ENCODE data around the gene SUN1. TPM values are rescaled to one million over a fixed set of nuclear protein-coding genes. Genes with fewer than 3 reads are reported as not detected.
"Not testable (repeated sequence)": the region's sequence is repeated elsewhere in the genome, so short reads cannot be mapped to it uniquely, and the experiment has no call there.

The SUN1 gene
- total RNA-seq, 2 experiments from 2014 or later = 83.4 to 105 TPM

- DNase-seq (ENCODE audit: low spot score) = no peak
- POLR2A ChIA-PET = no interaction called here
- Histone ChIP-seq H3K79me2 (ENCODE audit: insufficient read depth, low read depth, low read length) (no peaks in the 10 kb centered on the region), H3K4me3 (ENCODE audit: low read depth, low read length, poor library complexity, severe bottlenecking) (no peak overlapping the region), H4K20me1 (ENCODE audit: insufficient read depth, low read length) (no peaks in the 10 kb centered on the region), H3K36me3 (ENCODE audit: insufficient read depth, low read length) (no peaks in the 10 kb centered on the region; the same call in 1 of the 2 replicates), H3K27ac (ENCODE audit: low read depth, low read length, poor library complexity, severe bottlenecking) (no peak overlapping the region), H2AFZ (ENCODE audit: low read length) (no peak overlapping the region), H3K4me2 (ENCODE audit: low read length) (no peak overlapping the region), H3K4me1 (ENCODE audit: insufficient read depth, low read length, poor library complexity, severe bottlenecking) (no peaks in the 10 kb centered on the region), H3K9me3 (ENCODE audit: low read length) (no peaks in the 10 kb centered on the region), H3K9me2 (ENCODE audit: insufficient read depth, low read length) (no peaks in the 10 kb centered on the region)
- CTCF ChIA-PET (ENCODE audit: unreplicated experiment) = no interaction called here
- TF ChIP-seq CTCF (conservative IDR thresholded peaks at IDR 0.05; ENCODE audit: low read length) (no peak), EZH2phosphoT487 (IDR thresholded peaks at IDR 0.05; ENCODE audit: borderline replicate concordance, low read depth, low read length) (no peak)
- intact Hi-C loops (cut with micrococcal nuclease; ENCODE audit: unreplicated experiment) = no loop called here
- no TSS peak for BruUV-seq (replicated peaks)
Observed at GRCh38 chr7:802500-803242, 29.6 kb upstream of the SUN1 start.

GRCh38 chr7:803243-803635 is 29.0 kb upstream of the SUN1 start:
- H3K4me2 ChIP-seq (ENCODE audit: low read length) = no peak overlapping the region
- H3K27ac ChIP-seq (ENCODE audit: low read depth, low read length, poor library complexity, severe bottlenecking) = no peak overlapping the region
- H3K9me2 ChIP-seq (ENCODE audit: insufficient read depth, low read length) = no peaks in the 10 kb centered on the region
- BruUV-seq (replicated peaks) = no TSS peak
- no peaks in the 10 kb centered on the region for H3K4me1 ChIP-seq (ENCODE audit: insufficient read depth, low read length, poor library complexity, severe bottlenecking)
- no peak overlapping the region for H2AFZ ChIP-seq (ENCODE audit: low read length)
- DNase-seq (ENCODE audit: low spot score) = no peak
- ChIA-PET CTCF (ENCODE audit: unreplicated experiment) (no interaction called here), POLR2A (no interaction called here)
- H3K36me3 ChIP-seq (ENCODE audit: insufficient read depth, low read length) = no peaks in the 10 kb centered on the region; the same call in 1 of the 2 replicates
- H3K79me2 ChIP-seq (ENCODE audit: insufficient read depth, low read depth, low read length) = no peaks in the 10 kb centered on the region
- H4K20me1 ChIP-seq (ENCODE audit: insufficient read depth, low read length) = no peaks in the 10 kb centered on the region
- H3K9me3 ChIP-seq (ENCODE audit: low read length) = no peaks in the 10 kb centered on the region
- H3K4me3 ChIP-seq (ENCODE audit: low read depth, low read length, poor library complexity, severe bottlenecking) = no peak overlapping the region
- TF ChIP-seq CTCF (conservative IDR thresholded peaks at IDR 0.05; ENCODE audit: low read length) = no peak
- TF ChIP-seq EZH2phosphoT487 (IDR thresholded peaks at IDR 0.05; ENCODE audit: borderline replicate concordance, low read depth, low read length) = no peak
- intact Hi-C loops (cut with micrococcal nuclease; ENCODE audit: unreplicated experiment) = no loop called here

GRCh38 chr7:803796-804195 is 28.5 kb upstream of the SUN1 start:
- BruUV-seq (replicated peaks); H3K4me3 ChIP-seq (ENCODE audit: low read depth, low read length, poor library complexity, severe bottlenecking); CTCF ChIA-PET (ENCODE audit: unreplicated experiment); H3K4me2 ChIP-seq (ENCODE audit: low read length); DNase-seq (ENCODE audit: low spot score); H3K79me2 ChIP-seq (ENCODE audit: insufficient read depth, low read depth, low read length); H3K9me3 ChIP-seq (ENCODE audit: low read length); H4K20me1 ChIP-seq (ENCODE audit: insufficient read depth, low read length); H3K36me3 ChIP-seq (ENCODE audit: insufficient read depth, low read length); H3K9me2 ChIP-seq (ENCODE audit: insufficient read depth, low read length); intact Hi-C loops (cut with micrococcal nuclease; ENCODE audit: unreplicated experiment); H2AFZ ChIP-seq (ENCODE audit: low read length); H3K27ac ChIP-seq (ENCODE audit: low read depth, low read length, poor library complexity, severe bottlenecking); H3K4me1 ChIP-seq (ENCODE audit: insufficient read depth, low read length, poor library complexity, severe bottlenecking): not testable (repeated sequence)
- POLR2A ChIA-PET = interaction anchor here (0.7 kb wide), 1 partner anchor 487 kb away, joined by 3 read pairs; no protein-coding TSS in a partner anchor
